ENCODE results near the gene PTPRM.

- TF ChIP-seq CTCF (IDR thresholded peaks at IDR 0.05; ENCODE audit: extremely low read depth in 1 of 2, insufficient read depth in 1 of 2, low read depth in 1 of 2, low read length in 2 of 2) (no peak), FOS (IDR thresholded peaks at IDR 0.05; ENCODE audit: borderline replicate concordance, insufficient read depth, low read length) (no peak), MAX (IDR thresholded peaks at IDR 0.05; ENCODE audit: insufficient read depth, insufficient read length) (no peak)
Observed at GRCh38 chr18:7688580-7688979, 121.5 kb downstream of the PTPRM start.

Measured in endothelial cell of umbilical vein (primary cell).